ENCODE measurements around the gene DNAJA4. TPM values are rescaled to one million over a fixed set of nuclear protein-coding genes. Genes with fewer than 3 reads are reported as not detected.
A peak's percentile ranks its signal among the peaks of the same experiment; 100 is the strongest.

DNAJA4 gene
- total and polyA plus RNA-seq, 5 donors from 2014 or later = 9.5 to 33.2 (median 9.9) TPM

GRCh38 chr15:78225783-78226541 lies 38.4 kb upstream of the DNAJA4 start:
- Histone ChIP-seq H3K9me3 (ENCODE audit: control insufficient read depth in 2 of 2, low read length in 2 of 2) (no peaks in the 10 kb centered on the region), H3K4me1 (ENCODE audit: control insufficient read depth, insufficient read depth, low read length, poor library complexity, severe bottlenecking) (no peaks in the 10 kb centered on the region), H3K27ac (ENCODE audit: insufficient read depth, low read length, poor library complexity, severe bottlenecking) (no peak overlapping the region), H3K36me3 (ENCODE audit: control insufficient read depth, insufficient read depth, low read length) (no peaks in the 10 kb centered on the region), H3K27me3 (ENCODE audit: control insufficient read depth, insufficient read depth, low read length) (no peaks in the 10 kb centered on the region), H3K4me3 (ENCODE audit: low read depth, low read length) (no peak overlapping the region)
- Mint-ChIP-seq H3K27ac (peak overlapping the region in 2 of 3 donors; percentile 38 to 66), H3K4me3 (no peak overlapping the region), H3K4me1 (peaks cover 0 to 4% (median 1%) of the 10 kb centered on the region in 4 donors), H3K27me3 (peaks cover 12% of the 10 kb centered on the region), H3K36me3 (no peaks in the 10 kb centered on the region), H3K9me3 (peaks cover 0 to 1% (median 0%) of the 10 kb centered on the region in 7 donors)
- DNase-seq (peak in 1 of 3 donors; percentile 18), ATAC-seq (ENCODE audit: low read depth in 2 of 2) (no peak)

- DNase-seq = no peak
Measured at GRCh38 chr15:78228356-78228996, 35.9 kb upstream of the DNAJA4 start.

GRCh38 chr15:78229431-78230406 lies 34.6 kb upstream of the DNAJA4 start:
- Mint-ChIP-seq H3K27ac (peak overlapping the region in 1 of 3 donors; percentile 26), H3K36me3 (no peaks in the 10 kb centered on the region), H3K27me3 (peaks cover 13% of the 10 kb centered on the region), H3K4me3 (no peak overlapping the region), H3K4me1 (peaks cover 0 to 4% (median 1%) of the 10 kb centered on the region in 4 donors), H3K9me3 (no peaks in the 10 kb centered on the region)
- Histone ChIP-seq H3K27ac (ENCODE audit: insufficient read depth, low read length, poor library complexity, severe bottlenecking) (no peak overlapping the region), H3K36me3 (ENCODE audit: control insufficient read depth, insufficient read depth, low read length) (no peaks in the 10 kb centered on the region), H3K9me3 (ENCODE audit: control insufficient read depth in 2 of 2, low read length in 2 of 2) (no peaks in the 10 kb centered on the region), H3K4me3 (ENCODE audit: low read depth, low read length) (no peak overlapping the region), H3K4me1 (ENCODE audit: control insufficient read depth, insufficient read depth, low read length, poor library complexity, severe bottlenecking) (no peaks in the 10 kb centered on the region), H3K27me3 (ENCODE audit: control insufficient read depth, insufficient read depth, low read length) (no peaks in the 10 kb centered on the region)
- DNase-seq = no peak
- ATAC-seq (ENCODE audit: low read depth in 2 of 2) = no peak

More at GRCh38 chr15:78228356-78228996, 35.9 kb upstream of the DNAJA4 start:
- Histone ChIP-seq H3K9me3 (ENCODE audit: control insufficient read depth in 2 of 2, low read length in 2 of 2) (no peaks in the 10 kb centered on the region), H3K27ac (ENCODE audit: insufficient read depth, low read length, poor library complexity, severe bottlenecking) (no peak overlapping the region), H3K4me1 (ENCODE audit: control insufficient read depth, insufficient read depth, low read length, poor library complexity, severe bottlenecking) (no peaks in the 10 kb centered on the region), H3K36me3 (ENCODE audit: control insufficient read depth, insufficient read depth, low read length) (no peaks in the 10 kb centered on the region), H3K27me3 (ENCODE audit: control insufficient read depth, insufficient read depth, low read length) (no peaks in the 10 kb centered on the region), H3K4me3 (ENCODE audit: low read depth, low read length) (no peak overlapping the region)
- Mint-ChIP-seq H3K4me3 (no peak overlapping the region), H3K9me3 (no peaks in the 10 kb centered on the region), H3K36me3 (no peaks in the 10 kb centered on the region), H3K27ac (no peak overlapping the region), H3K4me1 (peaks cover 0 to 4% (median 1%) of the 10 kb centered on the region in 4 donors), H3K27me3 (peaks cover 9% of the 10 kb centered on the region)
- no peak for ATAC-seq (ENCODE audit: low read depth in 2 of 2)

GRCh38 chr15:78232951-78233350 lies 31.4 kb upstream of the DNAJA4 start:
- no peaks in the 10 kb centered on the region for H3K9me3 Mint-ChIP-seq
- H3K27ac Mint-ChIP-seq = peak overlapping the region in 1 of 3 donors; percentile 69
- H3K9me3 ChIP-seq (ENCODE audit: control insufficient read depth in 2 of 2, low read length in 2 of 2) = no peaks in the 10 kb centered on the region
- ATAC-seq (ENCODE audit: low read depth in 2 of 2) = no peak
- no peak for DNase-seq
- H3K4me3 Mint-ChIP-seq = no peak overlapping the region
- no peaks in the 10 kb centered on the region for H3K4me1 ChIP-seq (ENCODE audit: control insufficient read depth, insufficient read depth, low read length, poor library complexity, severe bottlenecking)
- H3K36me3 ChIP-seq (ENCODE audit: control insufficient read depth, insufficient read depth, low read length) = no peaks in the 10 kb centered on the region
- no peak overlapping the region for H3K27ac ChIP-seq (ENCODE audit: insufficient read depth, low read length, poor library complexity, severe bottlenecking)
- H3K36me3 Mint-ChIP-seq = no peaks in the 10 kb centered on the region
- peaks cover 22% of the 10 kb centered on the region for H3K27me3 Mint-ChIP-seq
- H3K4me1 Mint-ChIP-seq = no peaks in the 10 kb centered on the region
- H3K27me3 ChIP-seq (ENCODE audit: control insufficient read depth, insufficient read depth, low read length) = no peaks in the 10 kb centered on the region
- H3K4me3 ChIP-seq (ENCODE audit: low read depth, low read length) = no peak overlapping the region

- no peak for DNase-seq
Measured at GRCh38 chr15:78233496-78233895, 30.9 kb upstream of the DNAJA4 start.

GRCh38 chr15:78234515-78235040 lies 29.8 kb upstream of the DNAJA4 start, which contains the start of gene ACSBG1:
ACSBG1 (minus strand) TSS chr15:78234565; CDS start chr15:78234501, 64 bp downstream.
- H3K9me3 Mint-ChIP-seq = peaks cover 0 to 1% (median 0%) of the 10 kb centered on the region in 7 donors
- Histone ChIP-seq H3K4me3 (ENCODE audit: low read depth, low read length) (no peak within 1 kb of the TSS), H3K9me3 (ENCODE audit: control insufficient read depth in 2 of 2, low read length in 2 of 2) (no peaks in the 10 kb centered on the region), H3K4me1 (ENCODE audit: control insufficient read depth, insufficient read depth, low read length, poor library complexity, severe bottlenecking) (no peaks in the 10 kb centered on the region), H3K27me3 (ENCODE audit: control insufficient read depth, insufficient read depth, low read length) (no peaks in the 10 kb centered on the region), H3K36me3 (ENCODE audit: control insufficient read depth, insufficient read depth, low read length) (no peaks in the 10 kb centered on the region), H3K27ac (ENCODE audit: insufficient read depth, low read length, poor library complexity, severe bottlenecking) (no peak within 1 kb of the TSS)
- DNase-seq = no peak
- H3K4me1 Mint-ChIP-seq = no peaks in the 10 kb centered on the region
- peaks cover 22% of the 10 kb centered on the region for H3K27me3 Mint-ChIP-seq
- H3K4me3 Mint-ChIP-seq = no peak within 1 kb of the TSS
- no peak within 1 kb of the TSS for H3K27ac Mint-ChIP-seq
- no peaks in the 10 kb centered on the region for H3K36me3 Mint-ChIP-seq
- ATAC-seq (ENCODE audit: low read depth in 2 of 2) = no peak

More at GRCh38 chr15:78233496-78233895, 30.9 kb upstream of the DNAJA4 start:
- Histone ChIP-seq H3K27ac (ENCODE audit: insufficient read depth, low read length, poor library complexity, severe bottlenecking) (no peak overlapping the region), H3K36me3 (ENCODE audit: control insufficient read depth, insufficient read depth, low read length) (no peaks in the 10 kb centered on the region), H3K4me1 (ENCODE audit: control insufficient read depth, insufficient read depth, low read length, poor library complexity, severe bottlenecking) (no peaks in the 10 kb centered on the region), H3K9me3 (ENCODE audit: control insufficient read depth in 2 of 2, low read length in 2 of 2) (no peaks in the 10 kb centered on the region), H3K4me3 (ENCODE audit: low read depth, low read length) (no peak overlapping the region), H3K27me3 (ENCODE audit: control insufficient read depth, insufficient read depth, low read length) (no peaks in the 10 kb centered on the region)
- H3K27ac Mint-ChIP-seq = no peak overlapping the region
- no peak overlapping the region for H3K4me3 Mint-ChIP-seq
- H3K9me3 Mint-ChIP-seq = no peaks in the 10 kb centered on the region
- H3K4me1 Mint-ChIP-seq = no peaks in the 10 kb centered on the region
- H3K36me3 Mint-ChIP-seq = no peaks in the 10 kb centered on the region
- ATAC-seq (ENCODE audit: low read depth in 2 of 2) = no peak
- H3K27me3 Mint-ChIP-seq = peaks cover 22% of the 10 kb centered on the region

- peaks cover 20% of the 10 kb centered on the region for H3K27me3 Mint-ChIP-seq
Measured at GRCh38 chr15:78236491-78236890, 27.9 kb upstream of the DNAJA4 start.

More at GRCh38 chr15:78236491-78236890, 27.9 kb upstream of the DNAJA4 start:
- DNase-seq (no peak), ATAC-seq (ENCODE audit: low read depth in 2 of 2) (no peak)
- no peak overlapping the region for H3K27ac Mint-ChIP-seq
- Histone ChIP-seq H3K9me3 (ENCODE audit: control insufficient read depth in 2 of 2, low read length in 2 of 2) (no peaks in the 10 kb centered on the region), H3K36me3 (ENCODE audit: control insufficient read depth, insufficient read depth, low read length) (no peaks in the 10 kb centered on the region), H3K4me1 (ENCODE audit: control insufficient read depth, insufficient read depth, low read length, poor library complexity, severe bottlenecking) (no peaks in the 10 kb centered on the region), H3K4me3 (ENCODE audit: low read depth, low read length) (no peak overlapping the region), H3K27ac (ENCODE audit: insufficient read depth, low read length, poor library complexity, severe bottlenecking) (no peak overlapping the region), H3K27me3 (ENCODE audit: control insufficient read depth, insufficient read depth, low read length) (no peaks in the 10 kb centered on the region)
- peaks cover 0 to 1% (median 0%) of the 10 kb centered on the region in 7 donors for H3K9me3 Mint-ChIP-seq
- no peaks in the 10 kb centered on the region for H3K36me3 Mint-ChIP-seq
- no peak overlapping the region for H3K4me3 Mint-ChIP-seq
- peaks cover 0 to 3% (median 0%) of the 10 kb centered on the region in 4 donors for H3K4me1 Mint-ChIP-seq

Measured in CD4-positive, CD25-positive, alpha-beta regulatory T cell (primary cell).